ENCODE results near the gene ORAI2.

GRCh38 chr7:102463841-102464576 lies 30.6 kb downstream of the ORAI2 start:
- no peak for TF ChIP-seq CTCF (IDR thresholded peaks at IDR 0.05 in 2 of 3, conservative IDR thresholded peaks at IDR 0.05 in 1 of 3; ENCODE audit: control insufficient read depth in 2 of 3, extremely low read depth in 1 of 3, insufficient read depth in 1 of 3, low read depth in 3 of 3, low read length in 3 of 3)
- no peak for TF ChIP-seq NRF1 (conservative IDR thresholded peaks at IDR 0.05; ENCODE audit: low read depth, low read length)
- TF ChIP-seq ATF3 (IDR thresholded peaks at IDR 0.05; ENCODE audit: borderline replicate concordance, extremely low read depth, low read depth, low read length): no peak
- no peak for TF ChIP-seq SPI1 (IDR thresholded peaks at IDR 0.05; ENCODE audit: borderline replicate concordance, insufficient read depth, low read depth, low read length)
- TF ChIP-seq EZH2 (IDR thresholded peaks at IDR 0.05; ENCODE audit: borderline replicate concordance, control insufficient read depth, low read depth, low read length): no peak
- no peak for TF ChIP-seq REST (IDR thresholded peaks at IDR 0.05; ENCODE audit: low read depth, low read length)
- no peak for TF ChIP-seq POLR2AphosphoS5 (IDR thresholded peaks at IDR 0.05; ENCODE audit: low read length)
- TF ChIP-seq JUND (IDR thresholded peaks at IDR 0.05; ENCODE audit: low read depth, low read length): no peak
- no peak for TF ChIP-seq POLR2A (IDR thresholded peaks at IDR 0.05; ENCODE audit: low read depth, low read length)

All from GM12878 (cell line).